GM21619 (cell line): ENCODE data around the gene SMAD1.

Source experiments
- ATAC-seq: cut with Tn5 transposase; IDR thresholded peaks from one replicate; pipeline ENCODE4 v1.9.1; 2021; ENCODE audit not compliant: unreplicated experiment

SMAD1 gene

DNA sequence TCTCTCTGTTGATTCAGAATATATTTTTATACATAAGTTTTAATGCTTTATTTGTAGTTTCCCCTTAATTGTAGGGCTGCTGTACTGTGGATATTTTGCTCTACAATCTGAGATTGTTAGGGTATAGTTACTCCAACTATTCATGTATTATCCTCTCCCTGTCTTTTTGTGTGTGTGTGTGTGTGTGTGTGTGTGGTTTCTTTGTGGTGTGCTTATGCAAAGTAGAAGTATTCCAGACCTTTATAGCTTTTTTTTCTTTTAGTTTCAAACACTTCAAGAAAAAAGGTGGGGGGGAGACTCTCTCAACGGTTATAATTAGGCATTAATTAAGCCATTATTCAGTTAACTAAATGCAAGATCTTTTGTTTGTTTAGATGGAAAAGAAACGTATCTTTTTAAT, 6.7 kb downstream of the SMAD1 start:
- ATAC-seq, result no peak

DNA sequence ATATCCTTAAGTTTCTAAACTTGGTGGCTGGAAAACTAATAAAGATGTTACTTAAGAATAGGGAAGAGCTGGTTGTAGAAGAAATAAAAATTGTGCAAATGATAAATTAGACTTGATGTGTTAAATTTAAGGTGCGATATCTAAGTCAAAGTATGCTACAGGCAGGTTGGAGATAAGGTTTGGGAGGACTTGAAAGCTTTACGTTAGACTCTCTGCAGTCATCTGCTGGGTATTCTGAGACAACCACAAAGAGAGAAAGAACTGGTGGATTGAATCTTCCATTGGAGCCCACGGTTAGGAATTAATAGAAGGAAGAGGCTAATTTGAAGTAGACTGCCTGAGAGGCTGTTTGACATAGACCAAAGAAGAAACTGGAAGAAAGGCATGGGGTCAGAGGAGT, 7.9 kb downstream of the SMAD1 start:
- ATAC-seq, result no peak

DNA sequence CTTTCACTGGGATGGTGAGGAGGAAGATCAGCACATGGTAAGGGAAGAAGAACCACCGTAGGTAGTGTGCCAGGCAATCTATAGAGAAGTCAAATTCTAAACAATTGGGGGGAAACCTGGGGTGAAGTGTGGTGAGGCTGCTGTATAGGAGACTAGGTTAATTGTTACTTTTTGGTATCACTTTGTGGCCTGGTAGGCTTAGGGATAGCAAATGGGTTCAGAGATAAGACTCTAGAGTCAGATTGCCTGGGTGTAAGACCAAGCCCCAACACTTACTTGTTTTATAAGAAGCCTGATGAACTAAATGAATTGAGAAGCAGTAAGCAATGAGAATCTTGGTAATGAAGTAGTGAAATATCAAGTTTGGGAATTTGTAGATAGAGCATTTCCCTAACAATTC, 8.7 kb downstream of the SMAD1 start:
- no peak for ATAC-seq

DNA sequence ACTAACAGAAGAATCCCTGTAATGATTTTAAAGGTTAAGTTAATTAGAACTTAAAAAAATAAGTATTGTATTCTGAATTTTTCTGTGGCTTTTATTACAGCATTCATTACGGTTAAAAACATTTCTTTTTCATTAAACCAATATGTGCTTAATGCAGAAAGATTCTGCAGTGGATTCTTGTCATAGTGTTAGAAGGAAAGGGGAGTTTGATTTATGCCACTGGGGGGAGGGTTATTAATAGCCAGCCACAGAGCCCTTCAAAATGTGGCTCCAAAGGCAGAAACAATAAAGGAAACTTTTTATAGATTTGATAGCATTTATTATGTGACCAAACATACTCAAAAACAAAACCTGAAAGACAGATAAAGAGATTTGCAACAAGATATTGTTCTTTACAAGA, 9.1 kb downstream of the SMAD1 start:
- ATAC-seq, result no peak

DNA sequence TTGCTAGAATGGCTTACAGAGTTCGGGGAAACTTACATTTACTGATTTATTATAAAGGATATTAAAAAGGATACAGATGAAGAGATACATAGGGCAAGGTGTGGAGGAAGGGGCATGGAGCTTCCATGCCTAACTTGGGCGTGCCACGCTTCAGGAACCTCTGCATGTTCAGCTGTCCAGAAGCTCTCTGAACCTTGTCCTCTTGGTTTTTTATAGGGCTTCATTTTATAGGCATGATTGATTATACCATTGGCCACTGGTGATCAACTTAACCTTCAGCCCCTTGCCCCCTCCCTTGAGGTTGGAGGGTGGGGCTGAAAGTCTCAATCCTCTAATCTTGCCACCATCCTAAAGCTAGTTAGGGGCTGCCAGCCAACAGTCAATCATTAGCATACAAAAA, 10.7 kb downstream of the SMAD1 start:
- no peak for ATAC-seq

DNA sequence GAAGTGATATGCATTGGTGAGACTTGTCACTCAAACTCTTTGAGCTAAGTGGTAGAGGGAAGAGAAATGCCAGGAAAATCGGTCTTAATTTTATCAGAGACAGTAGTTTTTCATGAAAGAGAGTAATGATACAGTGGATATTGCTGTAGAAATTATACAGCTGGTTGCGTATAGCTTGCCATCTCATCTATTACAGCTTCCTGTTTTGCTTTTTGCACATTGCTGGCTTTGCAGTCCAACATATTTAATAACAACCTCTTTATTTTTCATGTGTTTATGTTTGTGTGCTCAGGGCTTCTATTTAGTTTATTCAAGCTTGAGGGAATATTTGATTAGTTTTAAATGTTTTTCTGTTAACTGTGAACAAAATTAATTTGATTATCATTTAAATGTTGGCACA, 11.5 kb downstream of the SMAD1 start:
- no peak for ATAC-seq

DNA sequence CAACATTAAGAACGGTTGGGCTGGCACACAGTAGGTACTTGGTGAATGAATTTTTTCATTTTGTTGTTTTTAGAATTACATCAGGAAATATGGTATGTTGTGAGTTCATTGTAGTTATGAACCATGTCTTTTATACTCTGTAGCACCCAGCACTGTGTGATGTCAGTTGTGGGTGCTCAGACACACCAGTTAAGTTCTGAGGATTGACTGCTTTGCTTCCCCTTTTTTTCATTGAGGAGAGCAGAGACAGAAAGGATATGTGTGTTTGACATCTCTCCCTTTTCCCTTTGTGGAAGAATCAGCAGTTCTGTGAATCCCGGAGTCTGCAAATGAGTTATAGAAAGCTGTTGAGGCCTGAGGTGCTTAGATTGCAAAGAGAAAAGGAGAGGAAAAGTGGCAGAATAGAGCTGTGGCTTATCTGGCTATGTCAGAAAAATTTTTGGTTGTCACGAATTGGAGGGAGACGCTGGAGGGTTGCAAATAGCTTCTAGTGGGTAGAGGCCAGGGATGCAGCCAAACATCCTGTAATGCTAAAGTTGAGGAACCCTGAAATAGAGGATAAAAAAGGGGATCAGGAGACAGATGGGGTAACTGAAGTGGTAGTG, 13.1 kb downstream of the SMAD1 start:
- ATAC-seq, result no peak

DNA sequence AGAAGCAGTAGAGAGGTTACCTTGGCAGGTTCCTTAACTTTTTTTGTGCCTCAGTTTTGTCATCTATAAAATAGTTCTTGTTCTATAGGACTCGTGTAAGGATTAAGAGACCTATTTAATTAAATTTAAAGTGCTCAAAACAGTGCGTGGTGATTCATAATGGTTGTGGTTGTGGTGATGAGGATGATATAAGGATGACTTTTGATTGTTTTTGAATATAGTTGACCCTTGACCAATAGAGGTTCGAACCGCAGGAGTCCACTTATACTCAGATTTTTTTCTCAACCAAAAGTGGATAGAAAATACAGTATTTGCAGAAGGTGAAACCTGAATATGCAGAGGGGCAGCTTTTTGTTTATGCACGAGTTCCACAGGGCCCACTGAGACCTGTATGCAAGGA, 14.6 kb downstream of the SMAD1 start:
- no peak for ATAC-seq

DNA sequence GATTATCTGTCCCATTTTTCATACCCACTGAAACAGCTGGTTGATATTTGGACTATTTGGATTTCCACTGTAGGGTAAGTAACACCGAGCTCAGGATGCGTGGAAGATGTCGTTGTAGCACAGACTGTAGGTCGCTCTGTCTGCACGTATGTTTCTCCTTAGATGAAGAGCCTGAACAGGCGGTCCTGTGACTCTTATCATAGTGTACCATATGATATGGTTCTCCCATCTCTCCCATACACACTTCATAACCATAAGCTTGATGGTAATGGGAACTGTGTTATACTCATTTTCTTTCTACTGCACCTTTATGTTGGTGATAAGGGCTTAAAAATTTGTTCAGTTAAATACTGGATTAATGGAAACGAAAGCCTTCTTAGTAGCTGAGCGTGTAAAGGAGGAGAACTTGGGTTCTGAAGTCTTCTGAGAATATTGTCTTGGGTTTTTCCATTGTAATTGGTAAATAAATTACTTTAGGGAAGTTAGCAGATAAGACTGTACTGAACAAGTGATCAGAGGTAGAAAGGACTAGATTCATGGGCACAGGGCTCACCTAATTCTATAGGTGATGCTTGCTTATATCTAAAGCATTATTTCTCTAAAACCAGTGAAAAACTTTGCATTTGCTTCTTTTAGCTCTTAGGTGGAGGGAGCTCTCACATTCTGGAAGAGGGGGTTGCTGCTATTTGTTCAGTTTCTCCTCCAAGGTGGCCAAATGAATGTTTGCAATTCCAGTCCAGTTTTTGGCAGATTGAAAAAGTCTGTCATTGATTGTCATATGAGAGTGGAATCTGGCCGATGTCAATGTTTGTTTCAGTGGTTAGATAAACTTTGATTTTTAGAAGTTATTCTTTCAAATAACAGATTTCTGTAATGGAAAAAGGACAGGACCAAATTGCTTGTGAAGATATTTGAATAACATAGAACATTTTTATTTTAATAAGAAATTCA, 15.8 kb downstream of the SMAD1 start:
- no peak for ATAC-seq

DNA sequence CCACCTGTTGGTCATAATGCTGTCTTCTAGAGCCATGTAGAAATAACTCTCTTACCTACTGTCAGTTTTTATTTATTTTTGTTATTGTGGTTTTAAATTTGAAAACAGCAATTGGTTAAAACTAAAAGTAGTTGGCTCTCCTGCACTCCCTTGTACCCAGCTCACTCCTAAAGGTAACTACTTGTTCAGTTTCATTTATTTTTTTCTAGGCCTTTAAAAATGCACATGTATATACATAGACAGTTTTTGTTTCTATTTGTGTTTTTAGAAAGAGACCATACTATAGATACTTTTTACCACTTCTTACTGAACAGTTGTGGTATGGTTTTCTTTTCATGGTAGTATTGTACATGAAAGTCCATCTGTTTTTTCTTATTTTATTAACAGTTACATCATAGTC, 16.8 kb downstream of the SMAD1 start:
- peak; percentile 74 for ATAC-seq

DNA sequence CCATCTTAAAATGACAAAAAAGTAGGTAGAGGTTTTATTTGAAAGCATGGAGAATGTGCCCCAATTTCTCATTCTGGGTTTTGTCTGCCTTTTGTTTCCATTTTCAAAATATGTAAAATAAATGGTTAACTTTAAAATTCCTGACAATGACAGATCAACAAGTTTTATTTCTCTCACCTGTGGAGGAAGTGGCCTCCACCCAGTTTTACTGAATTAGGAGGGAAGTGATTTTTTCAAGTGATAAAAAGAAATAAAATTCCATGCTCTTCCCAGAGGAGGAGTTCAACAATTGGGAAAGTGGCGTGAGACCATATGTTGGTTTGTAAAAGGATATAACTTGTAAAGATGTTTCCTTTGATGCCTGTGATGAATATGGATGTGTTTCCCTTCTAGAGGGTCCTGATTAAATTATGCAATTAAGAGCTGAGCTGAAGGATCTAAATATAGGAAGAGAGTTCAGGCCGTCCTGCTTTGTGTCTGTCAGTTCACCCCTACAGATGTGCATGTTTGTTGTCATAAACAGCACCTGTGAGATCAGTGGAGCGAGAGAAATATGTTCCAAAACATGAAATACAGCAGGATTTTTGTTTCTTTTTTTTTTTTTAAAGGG, 19.5 kb downstream of the SMAD1 start:
- ATAC-seq, result peak; percentile 44

DNA sequence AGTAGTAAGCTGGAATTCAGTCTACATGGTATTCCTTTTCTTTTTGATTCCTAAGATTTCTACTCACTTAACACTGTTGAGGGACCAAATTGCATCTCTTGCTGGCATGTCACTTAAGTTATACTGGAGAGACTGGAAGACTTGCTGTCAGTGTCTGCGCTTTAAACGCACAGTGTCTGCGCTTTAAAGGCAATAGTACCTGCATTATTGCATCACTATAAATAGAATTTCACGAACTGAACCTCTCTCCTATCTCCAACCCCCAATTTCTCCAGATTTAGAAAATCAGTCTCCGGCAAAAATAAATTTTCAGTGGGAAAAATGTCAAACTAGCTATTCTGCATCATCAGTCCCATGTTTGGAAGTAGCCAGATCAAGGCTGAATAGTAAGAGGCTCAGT, 21.2 kb downstream of the SMAD1 start:
- no peak for ATAC-seq

DNA sequence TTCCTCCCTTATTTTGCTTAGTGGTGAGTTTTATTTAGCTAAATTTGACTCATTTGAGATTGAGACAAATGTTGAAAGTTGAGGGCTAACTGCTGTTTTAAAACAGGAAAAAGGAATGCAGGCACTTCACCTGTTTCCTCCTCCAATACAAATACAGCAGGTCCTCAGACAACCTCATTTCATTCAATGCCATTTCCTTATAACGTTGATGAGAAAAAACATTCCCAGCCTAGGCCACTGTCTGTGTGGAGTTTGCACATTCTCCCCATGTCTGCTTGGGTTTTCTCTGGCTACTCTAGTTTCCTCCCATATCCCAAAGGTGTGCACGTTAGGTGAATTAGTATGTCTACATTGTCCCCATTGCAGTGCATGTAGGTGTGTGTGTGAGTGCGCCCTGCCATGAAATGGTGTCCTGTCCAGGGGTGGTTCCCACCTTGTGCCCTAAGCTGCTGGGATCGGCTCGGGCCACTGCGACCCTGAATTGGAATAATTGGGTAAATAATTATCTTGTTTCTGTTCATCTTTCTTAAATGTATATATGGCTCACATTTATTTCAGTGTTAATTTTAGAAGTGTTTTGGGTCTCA, 21.9 kb downstream of the SMAD1 start:
- no peak for ATAC-seq

DNA sequence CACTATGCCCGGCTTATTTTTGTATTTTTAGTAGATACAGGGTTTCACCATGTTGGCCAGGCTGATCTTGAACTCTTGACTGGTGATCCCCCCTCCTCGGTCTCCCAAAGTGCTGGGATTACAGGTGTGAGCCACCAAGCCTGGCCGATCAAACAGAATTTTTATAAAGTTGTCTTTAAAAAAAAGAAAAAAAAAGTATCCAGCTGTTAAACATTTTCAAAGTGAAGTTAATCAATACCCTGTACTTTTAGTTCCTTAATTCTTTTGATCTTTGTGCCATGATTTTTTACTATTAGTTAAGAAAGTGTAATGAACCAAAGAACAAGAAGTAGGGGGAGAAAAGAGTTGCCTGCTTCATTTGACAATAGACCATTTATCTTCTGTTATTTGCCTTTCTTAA, 24.3 kb downstream of the SMAD1 start:
- no peak for ATAC-seq

DNA sequence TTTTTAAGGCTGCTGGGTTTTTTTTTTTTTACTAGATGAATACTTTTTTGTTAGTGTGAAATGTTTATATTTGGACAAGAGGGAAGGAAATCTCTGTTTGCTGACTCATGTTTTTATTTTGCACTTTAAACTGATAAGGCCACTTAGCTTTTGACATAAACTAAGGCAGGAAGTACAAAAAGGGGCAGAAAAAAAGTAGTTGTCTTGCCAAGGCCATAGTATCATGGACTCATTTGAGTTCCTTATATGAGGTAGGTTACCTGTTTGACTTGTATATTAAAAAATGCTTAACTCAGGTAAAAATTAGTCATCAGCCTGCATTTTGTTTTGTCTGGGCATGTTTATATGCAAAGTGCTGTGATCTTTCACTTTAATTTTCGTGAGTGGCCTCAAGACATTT, 26.0 kb downstream of the SMAD1 start:
- ATAC-seq, result no peak

DNA sequence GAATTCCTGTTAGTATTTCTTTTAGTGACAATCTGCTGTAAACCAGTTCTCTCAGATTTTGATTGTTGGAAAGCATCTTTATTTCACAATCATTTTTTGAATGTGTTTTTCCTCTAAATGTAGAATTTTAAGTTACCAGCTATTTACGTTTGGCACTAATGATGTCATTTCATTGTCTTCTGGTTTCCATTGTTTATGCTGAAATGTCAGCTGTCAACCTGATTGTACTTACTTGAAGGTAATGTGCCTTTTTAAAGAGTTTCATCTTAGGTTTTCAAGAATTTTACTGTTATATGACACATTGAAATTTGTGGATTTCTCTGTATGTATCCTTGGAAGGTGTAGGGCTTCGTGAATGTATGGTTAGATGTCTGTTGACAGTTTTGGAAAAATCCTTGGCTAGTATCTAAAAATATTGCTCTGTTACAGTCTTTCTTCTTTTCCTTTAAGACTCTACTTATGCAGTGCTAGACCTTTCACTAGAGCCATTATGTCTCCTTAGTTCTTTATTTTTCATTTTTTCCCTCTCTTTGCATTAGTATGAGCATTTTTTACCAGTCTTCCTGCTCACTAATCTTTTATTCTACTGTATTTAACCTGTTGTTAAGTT, 30.4 kb downstream of the SMAD1 start:
- no peak for ATAC-seq

DNA sequence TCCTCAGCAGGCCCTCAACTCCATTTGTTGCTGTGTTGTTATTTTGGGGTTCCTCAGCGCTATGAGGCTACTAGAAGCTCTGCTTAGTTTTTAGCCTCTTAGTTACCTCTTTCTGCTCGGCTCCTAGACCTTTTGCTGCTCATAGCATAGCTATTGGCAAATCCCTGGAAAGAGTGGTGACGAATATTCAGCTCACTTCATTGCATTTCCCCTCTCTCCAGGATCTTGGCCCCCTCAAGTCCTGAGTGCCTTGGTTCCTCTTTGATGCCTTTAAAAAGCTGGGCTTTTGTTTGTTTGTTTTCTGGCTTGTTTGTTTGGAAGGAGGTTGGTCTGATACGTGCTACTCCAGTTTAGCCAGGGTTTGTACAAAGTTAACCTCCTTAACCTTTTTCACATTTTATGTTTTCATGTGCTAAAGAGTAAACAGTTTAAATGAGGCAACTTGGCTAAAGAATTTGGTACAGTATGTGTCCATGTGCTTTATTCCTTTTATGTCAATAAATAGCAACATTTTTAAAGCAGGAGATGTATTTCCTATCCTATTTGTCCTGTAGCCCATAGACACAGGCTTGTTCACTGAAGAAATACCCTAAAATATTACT, 31.5 kb downstream of the SMAD1 start:
- no peak for ATAC-seq

DNA sequence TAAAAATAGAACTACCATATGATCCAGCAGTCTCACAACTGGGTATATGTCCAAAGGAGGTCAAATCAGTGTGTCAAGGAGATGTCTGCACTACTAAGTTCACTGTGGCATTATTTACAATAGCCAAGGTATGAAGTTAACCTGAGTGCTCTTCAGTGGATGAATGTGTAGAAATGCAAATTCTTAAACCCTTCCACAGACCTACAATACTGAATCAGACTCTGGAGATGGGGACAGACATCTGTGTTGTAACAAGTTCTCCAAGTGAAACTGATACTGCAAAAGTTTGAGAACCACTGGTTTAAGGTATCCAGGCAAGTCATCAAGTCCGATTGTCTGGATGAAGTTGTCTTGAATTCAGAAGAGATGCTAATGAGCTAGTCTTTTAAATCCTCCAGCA, 38.5 kb downstream of the SMAD1 start:
- no peak for ATAC-seq

DNA sequence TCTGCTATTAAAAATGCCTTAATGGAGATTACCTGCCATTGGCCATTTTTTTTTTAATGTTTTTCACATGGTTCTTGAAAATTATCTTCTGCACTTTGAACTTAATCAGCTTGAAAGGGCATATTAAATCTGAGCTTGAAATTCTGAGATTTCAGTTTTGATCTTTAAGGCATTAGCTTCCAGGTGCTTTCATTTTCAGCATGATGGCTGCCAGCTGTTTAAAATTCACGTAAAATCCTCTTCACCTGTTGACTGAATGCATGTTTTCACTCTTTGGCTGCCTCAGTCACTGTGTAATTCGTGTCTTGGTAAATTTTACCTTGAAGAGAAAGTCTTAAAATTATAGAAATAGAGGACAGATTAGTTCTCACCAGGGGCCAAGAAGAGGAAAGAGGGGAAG, 39.6 kb downstream of the SMAD1 start:
- no peak for ATAC-seq

DNA sequence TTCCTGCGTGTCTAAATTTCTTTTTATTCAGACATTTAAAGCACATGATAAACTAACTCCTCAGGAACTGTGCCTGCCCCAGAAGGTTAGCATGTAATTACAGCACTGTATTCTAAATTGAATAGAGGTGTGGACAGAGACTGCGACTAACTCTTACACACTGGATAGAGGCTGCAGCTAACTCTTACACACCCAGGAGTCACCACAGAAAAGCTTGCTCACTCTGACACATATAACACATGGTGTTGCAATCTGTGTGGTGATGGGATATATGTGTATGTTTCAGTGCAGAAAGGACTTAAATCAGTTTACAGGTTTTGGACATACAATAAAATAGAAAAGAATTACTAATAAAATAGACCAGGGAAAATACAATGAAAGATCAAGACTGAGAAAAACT, 41.5 kb downstream of the SMAD1 start:
- no peak for ATAC-seq

DNA sequence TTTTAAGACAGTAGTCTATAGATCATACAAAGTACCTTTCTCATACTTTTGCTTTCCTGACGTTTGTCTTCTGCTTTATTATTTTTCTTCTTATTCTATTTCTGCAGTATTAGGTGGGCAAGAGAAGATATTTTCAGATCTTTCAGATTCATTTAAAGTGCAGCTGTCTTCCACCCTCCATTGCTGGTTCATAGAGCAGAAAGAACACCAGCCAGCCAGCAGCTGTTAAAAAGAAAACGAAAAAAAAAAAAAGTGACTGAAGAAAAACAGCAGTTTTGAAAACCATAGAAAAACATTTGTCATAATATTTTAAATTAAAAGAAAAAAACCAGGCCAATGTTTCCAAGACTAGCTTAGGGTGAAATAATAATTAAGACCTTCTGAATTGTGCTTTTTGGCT, 42.9 kb downstream of the SMAD1 start:
- ATAC-seq, result no peak
